Measurements from ENCODE around the gene CMTM6.
"Not testable (repeated sequence)": the region's sequence is repeated elsewhere in the genome, so short reads cannot be mapped to it uniquely, and the experiment has no call there.

The CMTM6 gene, protein sequence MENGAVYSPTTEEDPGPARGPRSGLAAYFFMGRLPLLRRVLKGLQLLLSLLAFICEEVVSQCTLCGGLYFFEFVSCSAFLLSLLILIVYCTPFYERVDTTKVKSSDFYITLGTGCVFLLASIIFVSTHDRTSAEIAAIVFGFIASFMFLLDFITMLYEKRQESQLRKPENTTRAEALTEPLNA

DNA sequence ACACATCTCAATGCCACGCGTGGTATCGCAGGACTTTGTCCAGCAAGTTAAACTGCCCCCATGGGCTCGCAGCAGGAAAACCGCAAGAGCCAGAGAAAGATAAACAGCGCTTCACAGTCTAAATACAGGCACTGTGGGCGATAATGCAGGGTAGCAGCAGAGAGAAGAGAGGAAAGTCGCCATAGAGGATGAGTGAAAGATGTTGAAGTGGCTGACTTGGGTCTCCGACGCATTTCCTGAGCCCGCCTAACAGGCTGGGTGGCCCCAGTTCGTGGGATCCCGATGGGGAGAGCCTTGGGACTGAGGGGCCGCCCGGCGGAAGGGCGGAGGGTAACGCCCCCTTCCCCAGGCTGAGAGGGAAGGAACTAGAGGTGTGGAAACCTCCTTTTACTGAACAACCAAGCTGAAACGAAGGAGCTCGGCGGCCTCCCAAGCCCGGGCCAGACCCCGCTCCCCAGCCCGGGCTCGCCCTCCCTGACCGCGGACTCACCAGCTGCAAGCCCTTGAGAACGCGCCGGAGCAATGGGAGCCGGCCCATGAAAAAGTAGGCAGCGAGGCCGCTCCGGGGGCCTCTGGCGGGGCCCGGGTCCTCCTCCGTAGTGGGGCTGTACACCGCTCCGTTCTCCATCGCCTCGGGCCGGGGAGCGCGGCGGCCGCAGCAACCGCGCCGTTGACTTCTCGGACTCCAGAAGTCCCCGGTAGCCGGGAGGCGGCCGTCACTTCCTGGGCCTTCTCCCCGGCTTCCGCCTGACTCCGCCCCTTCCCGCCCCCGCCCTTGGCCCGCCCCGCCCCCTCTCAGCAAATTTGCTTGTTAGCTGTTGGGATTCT lies at the start of gene CMTM6:
Gene CMTM6 (minus strand): TSS at position 735 of the 828 bp plus-strand sequence. CDS start 107 bp downstream, at position 628.
- DNase-seq (ENCODE audit: low spot score): peak; percentile 96

- DNase-seq (ENCODE audit: low spot score): no peak
Observed at GRCh38 chr3:32552013-32552412, 49.4 kb upstream of the CMTM6 start.

- DNase-seq (ENCODE audit: low spot score): no peak
Observed at GRCh38 chr3:32551496-32551895, 48.8 kb upstream of the CMTM6 start.

DNA sequence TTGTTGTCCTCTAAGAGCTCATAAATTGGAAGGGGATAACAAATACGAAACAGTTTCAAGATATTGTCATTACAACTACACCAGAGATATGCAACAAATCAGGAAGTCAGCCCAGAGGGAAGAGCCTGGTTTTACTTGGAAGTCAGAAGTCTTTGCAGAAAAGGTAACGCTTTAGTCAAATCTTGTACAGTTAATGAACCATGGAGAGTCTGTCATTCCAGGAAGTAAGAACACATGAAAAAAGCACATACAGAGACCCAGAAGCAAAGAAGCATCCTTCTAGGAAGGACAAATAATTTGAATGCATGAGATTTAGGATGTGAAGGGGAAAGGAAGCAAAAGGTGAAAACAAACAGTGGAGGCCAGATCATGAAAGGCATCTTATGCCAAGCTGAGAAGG lies 48.4 kb upstream of the CMTM6 start:
- DNase-seq (ENCODE audit: low spot score): no peak

- DNase-seq (ENCODE audit: low spot score): no peak
Observed at GRCh38 chr3:32545305-32545704, 42.7 kb upstream of the CMTM6 start.

GRCh38 chr3:32544894-32545293 lies 42.2 kb upstream of the CMTM6 start:
- no peak for DNase-seq (ENCODE audit: low spot score)

DNA sequence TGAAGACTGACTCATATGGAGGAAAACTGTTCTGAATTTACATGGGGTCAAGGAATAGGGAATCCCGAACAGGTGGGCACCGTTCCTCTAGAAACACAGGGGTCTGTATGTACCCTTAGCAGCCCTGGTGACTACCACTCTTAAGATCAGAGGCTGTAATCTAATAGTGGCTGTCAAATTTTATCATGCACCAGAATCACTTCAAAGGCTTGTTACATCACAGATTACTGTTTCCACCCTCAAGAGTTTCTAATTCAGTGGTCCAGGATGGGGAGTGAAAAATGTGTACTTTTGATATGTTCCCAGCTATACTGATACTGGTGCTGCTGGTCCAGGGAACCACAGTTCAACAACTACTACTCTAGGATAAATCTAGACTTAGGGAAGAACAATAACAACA lies 40.2 kb upstream of the CMTM6 start:
- no peak for DNase-seq (ENCODE audit: low spot score)

DNA sequence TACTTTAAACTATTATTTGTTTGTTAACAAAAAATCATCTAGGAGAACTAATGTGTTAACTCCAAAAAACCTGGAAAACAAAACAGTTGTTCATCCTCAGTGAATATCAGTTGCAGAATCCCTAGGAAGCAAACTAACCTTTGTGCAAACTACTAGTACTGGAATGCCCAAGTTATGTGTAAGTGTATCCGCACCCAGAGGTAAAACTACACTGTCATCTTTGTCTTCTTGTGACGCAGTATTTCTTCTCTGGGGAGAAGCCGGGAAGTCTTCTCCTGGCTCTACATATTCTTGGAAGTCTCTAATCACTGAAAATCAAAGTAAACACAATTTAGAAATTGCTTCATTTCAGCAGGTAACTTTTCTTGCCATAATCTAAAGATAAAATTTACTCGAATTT lies 38.2 kb upstream of the CMTM6 start:
- DNase-seq (ENCODE audit: low spot score): no peak

- DNase-seq (ENCODE audit: low spot score): no peak
Observed at GRCh38 chr3:32532434-32532833, 29.8 kb upstream of the CMTM6 start.

GRCh38 chr3:32531010-32531647 lies 28.5 kb upstream of the CMTM6 start:
- no peak for DNase-seq (ENCODE audit: low spot score)

DNA sequence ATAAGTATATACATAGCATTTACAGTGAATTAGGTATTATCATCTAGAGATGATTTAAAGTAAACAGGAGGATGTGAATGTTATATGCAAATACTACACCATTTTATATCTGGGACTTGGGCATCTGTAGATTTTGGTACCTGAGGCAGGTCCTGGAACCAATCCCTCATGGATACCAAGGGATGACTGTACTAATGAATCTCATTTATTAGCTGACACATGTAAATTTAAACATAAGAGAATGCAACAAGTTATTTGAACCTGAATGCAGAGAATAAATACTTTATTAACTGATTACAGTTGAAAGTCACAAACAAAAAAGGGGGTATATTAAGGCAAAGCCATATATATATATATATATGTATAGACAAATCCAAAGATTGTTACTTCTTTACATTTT lies 23.1 kb upstream of the CMTM6 start:
- no peak for DNase-seq (ENCODE audit: low spot score)

GRCh38 chr3:32522682-32523081 lies 20.0 kb upstream of the CMTM6 start:
- DNase-seq (ENCODE audit: low spot score): no peak

- DNase-seq (ENCODE audit: low spot score): not testable (repeated sequence)
Observed at GRCh38 chr3:32518921-32519320, 16.3 kb upstream of the CMTM6 start.

- DNase-seq (ENCODE audit: low spot score): not testable (repeated sequence)
Observed at GRCh38 chr3:32516751-32517150, 14.1 kb upstream of the CMTM6 start.

GRCh38 chr3:32511005-32511404 lies 8.4 kb upstream of the CMTM6 start:
- no peak for DNase-seq (ENCODE audit: low spot score)

DNA sequence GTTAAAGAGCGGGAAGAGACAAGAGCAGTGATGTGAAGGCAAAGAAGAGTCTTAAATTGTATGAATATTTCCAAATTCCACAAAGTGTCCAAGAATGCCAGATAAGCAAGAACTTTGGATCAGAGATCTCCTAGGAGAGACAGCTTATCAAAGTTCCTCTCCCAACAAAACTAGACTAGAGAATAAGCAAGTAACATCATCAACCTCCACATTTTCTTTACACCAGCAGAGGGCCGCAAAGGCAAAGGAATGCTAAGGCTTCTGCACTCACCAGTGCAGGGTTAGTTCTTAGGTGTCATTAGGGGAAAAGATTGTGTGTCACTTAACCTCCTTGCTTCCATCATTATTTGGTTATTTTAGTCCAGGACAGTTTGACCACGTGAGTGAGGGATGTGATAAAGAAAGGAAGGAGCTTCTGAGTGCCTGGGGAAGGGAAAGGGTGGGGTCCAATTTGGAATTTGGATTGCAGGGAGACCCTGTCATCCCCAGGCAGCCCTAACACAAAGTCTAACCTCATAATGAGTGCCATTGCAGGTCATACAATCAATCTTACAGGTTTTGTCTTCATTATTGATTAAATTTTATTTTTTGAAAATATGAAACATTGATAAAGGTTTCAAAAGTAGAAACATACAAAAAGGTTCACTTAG lies 7.5 kb upstream of the CMTM6 start:
- DNase-seq (ENCODE audit: low spot score): peak; percentile 76

GRCh38 chr3:32508711-32509110 lies 6.1 kb upstream of the CMTM6 start:
- no peak for DNase-seq (ENCODE audit: low spot score)

- DNase-seq (ENCODE audit: low spot score): no peak
Observed at GRCh38 chr3:32506466-32506865, 3.8 kb upstream of the CMTM6 start.

- DNase-seq (ENCODE audit: low spot score): no peak
Observed at GRCh38 chr3:32502946-32503286, 264 bp upstream of the CMTM6 start.

GRCh38 chr3:32501783-32502117 lies 902 bp downstream of the CMTM6 start:
- DNase-seq (ENCODE audit: low spot score): no peak

DNA sequence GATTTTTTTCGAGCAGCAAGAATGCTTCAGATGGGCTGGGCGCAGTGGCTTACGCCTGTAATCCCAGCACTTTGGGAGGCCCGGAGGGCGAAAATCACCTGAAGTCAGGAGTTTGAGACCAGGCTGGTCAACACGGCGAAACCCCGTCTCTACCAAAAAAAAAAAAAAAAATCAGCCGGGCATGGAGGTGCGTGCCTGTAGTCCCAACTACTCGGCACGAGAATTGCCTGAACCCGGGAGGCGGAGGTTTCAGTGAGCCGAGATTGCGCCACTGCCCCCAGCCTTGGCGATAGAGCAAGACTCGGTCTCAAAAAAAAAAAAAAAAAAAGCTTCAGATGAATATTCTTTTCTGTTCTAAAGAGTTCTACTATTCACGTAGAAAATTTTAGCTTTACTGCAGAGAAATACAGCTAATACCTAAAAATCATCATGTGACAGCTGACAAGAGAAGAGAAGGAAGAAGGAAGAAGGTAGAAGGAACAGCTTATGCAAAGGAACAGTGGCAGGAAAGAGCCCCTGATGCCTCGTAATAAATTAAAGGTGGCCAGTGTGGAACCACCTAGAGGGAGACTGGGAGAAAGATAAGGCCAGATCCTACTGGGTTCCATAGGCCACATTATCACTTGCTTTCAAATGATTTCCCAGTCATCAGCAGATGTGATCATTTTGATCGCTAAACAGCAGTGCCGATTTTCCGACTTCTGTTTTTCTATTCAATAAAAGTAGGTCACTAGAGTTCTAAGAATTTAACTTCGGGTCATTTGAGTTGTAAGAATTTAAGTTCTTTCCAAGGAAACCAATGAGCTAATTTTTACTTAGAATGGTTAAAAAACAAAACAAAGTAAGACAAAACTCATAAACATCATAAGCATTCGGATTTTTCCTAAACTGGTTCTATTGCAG lies 1.5 kb downstream of the CMTM6 start:
- no peak for DNase-seq (ENCODE audit: low spot score)

- no peak for DNase-seq (ENCODE audit: low spot score)
Observed at GRCh38 chr3:32500231-32500630, 2.4 kb downstream of the CMTM6 start.
